Inferior parietal cortex (tissue), 1 donor: ENCODE results near the gene INPP5J.
A peak's percentile ranks its signal among the peaks of the same experiment; 100 is the strongest.

Experiments
- DNase-seq: peaks from one replicate; pipeline ENCODE4 v3.0.0-alpha.2; 2016; ENCODE audit errors: extremely low spot score

The INPP5J gene

GRCh38 chr22:31126128-31126868 lies 3.5 kb downstream of the INPP5J start:
- no peak for DNase-seq

- DNase-seq: no peak
Observed at GRCh38 chr22:31126869-31127175, 4.1 kb downstream of the INPP5J start.

- no peak for DNase-seq
Observed at GRCh38 chr22:31127181-31127772, 4.5 kb downstream of the INPP5J start.

- DNase-seq: no peak
Observed at GRCh38 chr22:31128156-31128555, 5.4 kb downstream of the INPP5J start.

GRCh38 chr22:31130873-31131272 lies 8.1 kb downstream of the INPP5J start:
- no peak for DNase-seq

- no peak for DNase-seq
Observed at GRCh38 chr22:31133911-31134310, 11.1 kb downstream of the INPP5J start.

- no peak for DNase-seq
Observed at GRCh38 chr22:31134688-31135087, 11.9 kb downstream of the INPP5J start.

GRCh38 chr22:31135706-31136105 lies 12.9 kb downstream of the INPP5J start:
- DNase-seq: no peak

GRCh38 chr22:31136155-31136554 lies 13.4 kb downstream of the INPP5J start:
- no peak for DNase-seq

GRCh38 chr22:31136711-31137110 lies 13.9 kb downstream of the INPP5J start:
- DNase-seq: no peak

GRCh38 chr22:31137721-31138120 lies 15.0 kb downstream of the INPP5J start:
- no peak for DNase-seq

GRCh38 chr22:31138126-31138525 lies 15.4 kb downstream of the INPP5J start:
- DNase-seq: no peak

GRCh38 chr22:31139066-31139465 lies 16.3 kb downstream of the INPP5J start:
- no peak for DNase-seq

- DNase-seq: no peak
Observed at GRCh38 chr22:31139866-31140716, 17.3 kb downstream of the INPP5J start, which contains the start of gene PLA2G3. Gene PLA2G3, minus strand, starts transcription at chr22:31140508. Its CDS starts 154 bp downstream, at chr22:31140354.

- DNase-seq: no peak
Observed at GRCh38 chr22:31140746-31141145, 18.0 kb downstream of the INPP5J start.

- DNase-seq: no peak
Observed at GRCh38 chr22:31141551-31141950, 18.8 kb downstream of the INPP5J start.

- no peak for DNase-seq
Observed at GRCh38 chr22:31142285-31142684, 19.5 kb downstream of the INPP5J start.

GRCh38 chr22:31143038-31143437 lies 20.3 kb downstream of the INPP5J start:
- DNase-seq: no peak

- DNase-seq: no peak
Observed at GRCh38 chr22:31143537-31143936, 20.8 kb downstream of the INPP5J start.

- DNase-seq: no peak
Observed at GRCh38 chr22:31144223-31144622, 21.5 kb downstream of the INPP5J start.

- DNase-seq: no peak
Observed at GRCh38 chr22:31148488-31148887, 25.7 kb downstream of the INPP5J start.

GRCh38 chr22:31148953-31149627 lies 26.3 kb downstream of the INPP5J start:
- peak; percentile 74 for DNase-seq
